ENCODE results near the gene RASA4. TPM values are rescaled to one million over a fixed set of nuclear protein-coding genes. Genes with fewer than 3 reads are reported as not detected.
"Not testable (repeated sequence)": the region's sequence is repeated elsewhere in the genome, so short reads cannot be mapped to it uniquely, and the experiment has no call there.

Gene RASA4
- total and polyA plus RNA-seq, 2 of the 4 experiments (the other 2 are of a cell fraction): 3.8 to 18.6 TPM

DNA sequence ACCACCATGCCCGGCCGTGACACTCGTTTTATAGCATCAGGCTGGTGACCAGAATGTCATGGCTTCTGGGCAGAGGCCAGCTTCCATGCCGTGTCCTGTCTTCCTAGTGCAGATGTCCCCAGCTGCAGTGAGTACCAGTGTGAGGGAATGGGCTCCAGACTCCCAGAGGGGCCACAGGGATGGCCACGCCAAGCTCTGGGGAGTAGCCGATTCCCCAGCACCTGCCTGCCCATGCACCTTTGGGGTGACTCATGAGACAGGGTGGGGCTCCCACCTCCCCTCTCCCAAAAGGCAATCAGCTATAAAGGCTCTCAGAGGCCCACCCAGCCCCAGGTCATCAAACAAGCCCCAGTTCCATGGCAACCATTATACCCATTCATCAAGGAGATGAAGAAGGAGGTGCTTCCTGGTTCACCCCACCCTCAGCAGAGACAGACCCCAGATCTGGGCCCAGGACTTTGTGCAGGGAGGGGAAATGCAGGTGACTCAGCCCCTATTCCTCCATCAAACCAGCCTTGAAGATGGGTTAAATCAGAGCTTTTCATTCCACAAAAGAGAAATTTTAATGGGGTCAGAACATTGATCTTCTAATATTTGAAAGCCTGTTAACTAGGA lies 65.6 kb downstream of the RASA4 start, which contains the start of gene SPDYE2:
Gene SPDYE2 (plus strand): TSS at position 419 of the 615 bp plus-strand sequence. CDS start 2,030 bp downstream, outside the sequence.
- H3K14ac ChIP-seq (replicated peaks; ENCODE audit: low read depth, low read length); H2BK5ac ChIP-seq (ENCODE audit: low read depth, low read length, poor library complexity, severe bottlenecking); H3K56ac ChIP-seq (ENCODE audit: extremely low read depth, insufficient read depth, low read length); H3K4me1 ChIP-seq (ENCODE audit: control insufficient read depth, insufficient read depth, low read length); H2AK9ac ChIP-seq (replicated peaks; ENCODE audit: low read depth, low read length, poor library complexity); H2BK20ac ChIP-seq (ENCODE audit: low read depth, low read length); H3K79me1 ChIP-seq (ENCODE audit: low read depth in 1 of 2, low read length in 2 of 2); H2AK5ac ChIP-seq (ENCODE audit: low read depth, low read length); intact Hi-C loops (cut with micrococcal nuclease); H2BK120ac ChIP-seq (ENCODE audit: low read depth, low read length); H3K9ac ChIP-seq (ENCODE audit: low read depth, low read length); H4K8ac ChIP-seq (ENCODE audit: low read depth in 2 of 2, low read length in 2 of 2); H3K4ac ChIP-seq (ENCODE audit: low read depth, low read length); H4K91ac ChIP-seq (ENCODE audit: insufficient read depth, low read depth, low read length); CTCF ChIA-PET; H3K27me3 ChIP-seq (ENCODE audit: control insufficient read depth, insufficient read depth, low read length); ATAC-seq (ENCODE audit: low read depth); H3K9me3 ChIP-seq (ENCODE audit: control insufficient read depth, insufficient read depth, low read length); H4K20me1 ChIP-seq (ENCODE audit: insufficient read depth, low read length); H3K23ac ChIP-seq (ENCODE audit: low read depth, low read length); H3K4me3 ChIP-seq (ENCODE audit: insufficient read depth, low read depth, low read length); H3K27ac ChIP-seq (ENCODE audit: insufficient read depth, low read length); POLR2A ChIA-PET (ENCODE audit: unreplicated experiment); H2BK15ac ChIP-seq (ENCODE audit: low read depth, low read length); H3K4me2 ChIP-seq (ENCODE audit: low read depth, low read length); in situ Hi-C loops (cut with MboI; ENCODE audit: low sequenced_read_pairs); H2AFZ ChIP-seq (replicated peaks; ENCODE audit: low read length, poor library complexity); H3K18ac ChIP-seq (ENCODE audit: low read depth, low read length); dilution Hi-C loops (cut with HindIII; ENCODE audit: low sequenced_read_pairs, unreplicated experiment); H3K36me3 ChIP-seq (ENCODE audit: control insufficient read depth, insufficient read depth, low read length); BruUV-seq (replicated peaks); H4K5ac ChIP-seq (ENCODE audit: low read depth, low read length); H3K9me1 ChIP-seq (ENCODE audit: insufficient read depth, low read length); DNase-seq: not testable (repeated sequence)
- WGBS, 2 experiments (ENCODE audit: extremely low coverage in 2 of 2, insufficient read length in 1 of 2): no CpG with 5 or more reads among the region's 6 CpGs

DNA sequence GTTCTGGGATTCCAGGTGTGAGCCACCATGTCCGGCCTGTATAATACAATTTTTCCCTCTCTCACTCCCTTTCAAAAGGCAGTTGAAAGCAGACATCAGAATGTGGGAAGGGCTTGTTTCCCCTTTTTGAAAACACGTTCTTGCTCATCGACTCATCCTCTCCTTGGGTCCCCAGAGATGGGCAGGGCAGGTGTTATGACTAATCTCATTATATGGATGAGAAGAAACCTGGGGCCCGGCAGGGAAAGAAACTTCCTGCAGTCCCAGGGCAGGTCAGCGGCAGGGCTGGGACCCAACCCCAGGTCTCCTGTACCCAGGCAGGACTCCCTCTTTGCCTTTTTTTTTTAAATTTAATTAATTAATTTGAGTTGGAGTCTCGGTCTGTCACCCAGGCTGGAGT lies 70.2 kb downstream of the RASA4 start:
- H2AFZ ChIP-seq (replicated peaks; ENCODE audit: low read length, poor library complexity); H3K4me3 ChIP-seq (ENCODE audit: insufficient read depth, low read depth, low read length); dilution Hi-C loops (cut with HindIII; ENCODE audit: low sequenced_read_pairs, unreplicated experiment); H3K27me3 ChIP-seq (ENCODE audit: control insufficient read depth, insufficient read depth, low read length); H3K36me3 ChIP-seq (ENCODE audit: control insufficient read depth, insufficient read depth, low read length); H2BK15ac ChIP-seq (ENCODE audit: low read depth, low read length); H4K5ac ChIP-seq (ENCODE audit: low read depth, low read length); H3K14ac ChIP-seq (replicated peaks; ENCODE audit: low read depth, low read length); H3K4me1 ChIP-seq (ENCODE audit: control insufficient read depth, insufficient read depth, low read length); H3K27ac ChIP-seq (ENCODE audit: insufficient read depth, low read length); H2BK20ac ChIP-seq (ENCODE audit: low read depth, low read length); H3K9ac ChIP-seq (ENCODE audit: low read depth, low read length); H3K9me3 ChIP-seq (ENCODE audit: control insufficient read depth, insufficient read depth, low read length); H4K91ac ChIP-seq (ENCODE audit: insufficient read depth, low read depth, low read length); H3K9me1 ChIP-seq (ENCODE audit: insufficient read depth, low read length); H2AK9ac ChIP-seq (replicated peaks; ENCODE audit: low read depth, low read length, poor library complexity); intact Hi-C loops (cut with micrococcal nuclease); CTCF ChIA-PET; H3K23ac ChIP-seq (ENCODE audit: low read depth, low read length); H4K8ac ChIP-seq (ENCODE audit: low read depth in 2 of 2, low read length in 2 of 2); H2AK5ac ChIP-seq (ENCODE audit: low read depth, low read length); H2BK5ac ChIP-seq (ENCODE audit: low read depth, low read length, poor library complexity, severe bottlenecking); POLR2A ChIA-PET (ENCODE audit: unreplicated experiment); H3K4ac ChIP-seq (ENCODE audit: low read depth, low read length); in situ Hi-C loops (cut with MboI; ENCODE audit: low sequenced_read_pairs); H3K56ac ChIP-seq (ENCODE audit: extremely low read depth, insufficient read depth, low read length); H3K79me1 ChIP-seq (ENCODE audit: low read depth in 1 of 2, low read length in 2 of 2); H3K18ac ChIP-seq (ENCODE audit: low read depth, low read length); DNase-seq; H4K20me1 ChIP-seq (ENCODE audit: insufficient read depth, low read length); BruUV-seq (replicated peaks); H2BK120ac ChIP-seq (ENCODE audit: low read depth, low read length); H3K4me2 ChIP-seq (ENCODE audit: low read depth, low read length): not testable (repeated sequence)
- peak; percentile 78 for ATAC-seq (ENCODE audit: low read depth)
- WGBS, 2 experiments (ENCODE audit: extremely low coverage in 2 of 2, insufficient read length in 1 of 2): no CpG with 5 or more reads among the region's 6 CpGs
